NCI-H526 treated with DMSO at 0.1 percent for 48 hours (cell line): ENCODE results near the gene POLRMT.

ENCODE experiments used
- DNase-seq: peaks from one replicate; lab custom pipeline; 2025; lab: John Stamatoyannopoulos, UW

Gene POLRMT

DNA sequence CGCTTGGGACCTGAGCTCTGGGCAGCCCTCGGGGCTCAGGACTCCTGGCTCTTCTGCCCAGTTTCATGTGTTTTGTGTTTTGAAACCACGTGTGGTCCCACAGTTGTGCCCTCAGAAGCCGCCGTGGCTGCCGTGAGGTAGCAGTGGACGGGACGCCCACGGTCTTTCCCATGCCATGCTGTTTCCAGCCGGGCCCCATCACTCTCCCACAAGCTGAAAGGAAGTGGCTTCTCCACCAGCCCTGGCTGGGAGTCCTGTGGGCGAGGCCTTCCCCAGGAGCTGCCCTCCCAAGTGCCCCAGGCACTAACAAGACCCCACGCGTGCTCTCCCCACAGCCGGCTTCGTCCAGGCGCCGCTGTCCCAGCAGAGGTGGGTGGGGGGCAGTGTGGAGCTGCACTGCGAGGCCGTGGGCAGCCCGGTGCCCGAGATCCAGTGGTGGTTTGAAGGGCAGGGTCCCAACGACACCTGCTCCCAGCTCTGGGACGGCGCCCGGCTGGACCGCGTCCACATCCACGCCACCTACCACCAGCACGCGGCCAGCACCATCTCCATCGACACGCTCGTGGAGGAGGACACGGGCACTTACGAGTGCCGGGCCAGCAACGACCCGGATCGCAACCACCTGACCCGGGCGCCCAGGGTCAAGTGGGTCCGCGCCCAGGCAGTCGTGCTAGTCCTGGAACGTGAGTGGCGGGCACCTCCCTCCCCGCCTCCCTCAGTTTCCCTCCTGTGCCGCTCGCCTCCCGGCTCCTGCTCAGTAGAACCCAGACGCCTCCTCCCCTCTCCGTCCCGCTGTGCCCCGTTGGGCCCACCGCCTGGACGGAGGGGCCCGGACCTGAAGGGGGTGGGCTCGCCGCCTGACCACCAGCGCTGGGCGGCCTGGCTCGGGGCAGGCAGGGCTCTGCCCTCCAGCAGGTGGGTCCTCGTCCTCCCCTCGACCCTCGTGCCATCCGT is 55.6 kb downstream of the POLRMT start:
- no peak for DNase-seq

DNA sequence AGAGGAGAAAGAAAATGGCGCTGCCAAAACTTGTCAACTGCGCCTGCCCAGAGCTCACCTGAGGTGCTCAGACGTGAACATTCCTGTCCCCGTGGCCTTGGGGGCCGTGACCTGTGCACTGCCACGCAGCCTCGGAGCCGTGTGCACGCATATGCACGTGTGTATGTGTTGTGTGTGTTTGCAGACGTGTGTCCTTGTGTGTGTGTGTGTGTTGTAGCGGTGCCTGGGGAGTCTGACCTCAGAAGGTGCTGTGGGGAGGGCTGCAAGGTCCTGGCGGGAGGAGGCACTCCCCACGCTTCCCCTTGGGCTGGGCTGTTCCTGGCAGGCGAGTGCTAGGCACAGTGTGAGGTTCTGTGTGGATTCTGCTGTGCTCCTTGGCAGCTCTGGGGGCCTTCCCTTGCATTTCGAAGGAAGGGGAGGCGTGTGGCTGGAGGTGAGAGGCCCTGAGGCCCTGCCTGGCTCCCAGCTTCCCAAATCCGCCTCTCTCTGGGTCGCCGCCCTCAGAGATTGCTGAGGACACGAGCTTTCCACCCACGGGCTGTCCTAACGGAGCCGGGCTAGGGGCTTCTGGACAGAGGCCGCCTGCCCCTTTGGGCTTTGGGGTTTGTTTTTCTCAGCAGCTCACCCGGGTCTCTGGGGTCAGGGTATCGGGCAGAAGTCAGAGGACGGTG is 56.4 kb downstream of the POLRMT start:
- DNase-seq: no peak

DNA sequence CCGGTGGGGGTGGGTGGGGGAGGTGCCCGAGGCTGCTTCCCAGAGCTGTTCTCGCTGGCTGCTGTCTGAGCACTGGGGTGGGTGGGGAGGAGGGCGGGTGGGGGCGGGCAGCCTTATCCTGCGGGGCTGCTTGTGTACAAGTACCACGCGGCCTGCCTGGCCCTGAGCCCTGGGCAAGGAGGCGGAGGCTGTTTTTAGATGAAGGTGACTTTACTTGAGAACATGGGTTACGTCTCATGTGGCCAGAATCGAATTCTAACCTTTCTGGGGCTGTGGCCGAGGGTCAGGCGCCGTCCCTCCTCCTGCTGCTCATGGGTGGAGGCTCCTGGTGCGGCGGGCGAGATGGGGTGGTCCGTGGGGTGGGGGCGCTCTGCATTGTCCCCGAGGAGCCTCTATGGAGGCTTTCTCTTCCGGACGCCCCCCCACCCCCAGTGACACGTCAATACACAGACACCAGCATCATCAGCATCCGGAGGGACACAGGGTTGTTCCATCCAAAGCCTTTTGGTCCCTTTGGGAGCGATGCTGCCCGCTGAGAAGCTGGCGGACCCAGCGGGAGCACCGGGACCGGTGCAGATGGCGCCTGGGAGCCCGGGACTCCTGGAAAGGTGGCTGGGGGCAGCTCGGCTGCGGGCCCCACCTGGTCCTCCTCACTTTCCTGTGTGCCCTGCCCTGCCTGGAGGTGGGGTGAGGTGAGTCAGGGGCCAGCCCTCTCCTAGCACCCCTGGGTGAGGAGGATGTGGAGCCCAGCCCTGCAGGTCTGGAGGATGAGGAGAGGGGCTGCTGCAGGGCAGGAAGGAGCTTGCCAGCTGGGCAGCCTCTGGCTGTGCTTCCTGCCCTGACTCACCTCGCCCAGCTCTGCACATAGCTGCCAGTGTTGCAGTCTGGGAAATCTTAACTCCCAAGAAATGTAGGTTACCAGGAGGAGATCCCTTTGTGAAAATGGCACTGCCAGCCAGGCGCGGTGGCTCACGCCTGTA is 57.5 kb downstream of the POLRMT start:
- no peak for DNase-seq

DNA sequence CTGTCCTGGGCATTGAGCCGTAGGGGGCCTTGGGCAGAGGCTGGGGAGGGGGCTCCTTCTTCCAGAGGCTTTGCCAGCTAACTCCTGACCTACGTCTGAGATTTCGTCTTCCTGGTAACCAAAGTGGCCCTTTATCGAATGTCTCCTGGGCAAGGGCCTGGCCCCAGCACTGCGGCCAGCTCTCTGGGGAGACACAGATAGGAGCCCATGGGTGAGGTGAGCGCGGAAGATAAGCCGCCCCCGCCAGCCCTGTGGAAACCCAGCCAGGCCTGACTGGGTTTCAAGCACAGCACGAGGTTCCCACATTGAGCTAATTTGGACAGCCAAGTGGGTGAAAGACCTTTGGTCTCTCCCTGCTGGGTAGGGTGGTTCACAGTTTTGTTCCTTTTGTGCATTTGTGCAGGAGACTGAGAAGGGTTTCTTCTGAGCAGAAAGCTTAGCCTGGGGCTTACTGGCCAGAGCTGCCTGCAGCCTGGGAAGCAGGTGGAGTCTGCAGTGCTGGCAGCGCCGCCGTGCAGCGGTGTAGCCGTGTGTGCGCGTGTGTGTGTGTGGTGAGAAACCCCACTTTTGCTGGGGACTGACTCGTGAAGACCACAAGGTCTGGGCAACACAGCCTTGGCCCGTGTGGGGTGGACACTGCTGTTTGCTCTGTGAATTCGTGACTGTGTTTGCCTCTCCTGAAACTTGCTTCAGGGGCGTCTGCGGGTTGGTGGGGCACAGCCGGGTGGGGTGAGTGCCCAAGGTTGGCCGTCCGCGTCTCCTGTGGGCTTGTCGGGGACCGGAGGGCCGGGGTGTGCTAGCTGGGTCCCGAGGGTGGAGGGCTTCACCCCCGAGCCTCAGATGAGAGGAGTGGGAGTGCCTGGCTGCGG is 58.4 kb downstream of the POLRMT start:
- no peak for DNase-seq

DNA sequence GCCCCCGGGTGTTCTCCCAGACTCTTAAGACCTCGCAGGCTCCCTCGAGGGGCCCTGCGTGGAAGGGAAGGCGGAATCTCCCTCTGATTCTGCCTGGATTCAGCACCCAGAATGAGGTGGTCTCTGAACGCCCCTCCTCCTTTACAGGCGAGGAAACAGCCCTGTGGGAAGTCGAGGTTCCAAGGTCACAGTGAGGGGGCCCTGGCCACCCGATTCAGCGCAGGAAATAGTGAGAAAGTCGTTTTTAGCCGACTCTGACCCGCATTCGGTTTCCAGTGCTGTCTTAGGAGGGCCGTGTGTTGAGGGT is 59.9 kb downstream of the POLRMT start:
- no peak for DNase-seq

DNA sequence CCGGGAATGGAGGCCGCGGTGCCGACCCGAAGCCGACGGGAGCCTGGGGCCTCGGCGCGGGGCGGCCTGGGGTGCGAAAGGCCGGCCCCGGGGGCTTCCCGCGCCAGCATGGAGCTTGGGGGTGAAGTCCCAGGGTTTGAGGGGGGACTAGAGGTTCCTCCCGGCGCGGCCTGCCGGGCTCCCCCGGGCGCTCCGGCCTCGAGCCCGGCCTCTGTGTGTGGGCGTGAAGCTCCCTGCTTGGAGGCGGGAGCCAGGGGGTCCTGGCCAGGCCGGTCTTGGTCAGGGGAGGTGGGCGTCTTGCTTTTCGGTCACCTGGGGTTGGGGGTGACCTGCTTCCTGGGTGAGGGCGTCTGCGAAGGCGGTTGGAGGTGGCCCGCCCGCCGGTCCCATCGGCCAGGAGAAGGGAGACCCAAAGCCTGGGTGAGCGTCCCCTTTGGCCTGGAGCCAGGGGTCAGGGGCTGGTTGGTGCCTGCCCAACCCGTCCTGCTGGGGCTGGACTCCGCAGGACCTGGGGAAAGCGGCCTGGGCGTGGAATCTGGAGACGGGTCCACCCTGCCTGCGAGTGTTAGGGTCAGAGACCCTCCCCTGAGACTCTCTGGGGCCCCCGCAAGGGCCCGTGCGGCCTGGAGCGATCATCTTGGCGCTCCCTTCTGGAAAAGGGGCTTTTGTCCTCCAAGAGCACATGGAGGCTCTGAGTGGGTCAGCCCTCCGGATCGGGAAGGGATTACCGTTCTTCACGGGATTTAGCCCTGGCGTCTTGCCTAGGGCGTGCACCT is 60.4 kb downstream of the POLRMT start:
- no peak for DNase-seq

DNA sequence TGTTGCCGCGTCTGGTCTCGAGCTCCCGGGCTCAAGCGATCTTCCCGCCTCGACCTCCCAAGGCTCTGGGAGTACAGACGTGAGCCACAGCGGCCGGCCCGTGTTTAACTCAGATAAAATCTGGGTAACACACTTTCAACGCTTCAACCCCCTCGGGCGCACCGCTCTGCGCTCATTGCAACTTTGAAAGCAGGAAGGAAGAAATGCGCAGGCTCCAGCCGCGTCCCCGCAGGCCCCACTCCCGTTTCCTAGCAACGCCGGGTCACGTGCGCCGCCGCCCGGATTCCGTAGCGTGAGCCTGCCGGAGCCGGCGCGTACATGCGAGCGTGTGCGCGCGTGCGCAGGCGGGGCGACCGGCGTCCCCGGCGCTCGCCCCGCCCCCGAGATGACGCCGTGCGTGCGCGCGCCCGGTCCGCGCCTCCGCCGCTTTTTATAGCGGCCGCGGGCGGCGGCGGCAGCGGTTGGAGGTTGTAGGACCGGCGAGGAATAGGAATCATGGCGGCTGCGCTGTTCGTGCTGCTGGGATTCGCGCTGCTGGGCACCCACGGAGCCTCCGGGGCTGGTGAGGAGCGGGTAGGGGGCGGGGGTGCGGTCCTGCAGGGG is 61.1 kb downstream of the POLRMT start, which contains the start of gene BSG:
Gene BSG, plus strand, starts transcription at position 457 of the 603 bp plus-strand sequence. Its CDS starts 39 bp downstream, at position 496.
- DNase-seq: peak; percentile 87

DNA sequence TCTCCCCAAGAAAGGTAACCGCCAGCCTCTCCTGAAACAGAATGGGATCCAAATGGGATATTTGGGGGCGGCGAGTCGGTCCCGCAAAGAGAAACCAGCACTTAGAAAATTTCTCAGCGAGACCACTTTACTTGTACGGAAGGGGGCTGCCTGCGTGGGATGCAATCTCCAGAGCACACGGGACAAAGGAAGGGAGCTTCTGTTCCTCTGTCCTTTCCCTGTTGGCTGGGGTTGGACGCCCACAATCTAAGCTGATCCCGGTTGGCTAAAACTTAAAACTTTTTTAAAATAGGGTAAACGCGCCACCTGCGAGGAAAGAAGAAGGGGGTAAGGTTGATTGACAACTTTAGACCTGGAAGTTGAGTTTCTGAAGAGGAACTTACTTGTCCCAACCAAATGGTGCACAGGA is 61.8 kb downstream of the POLRMT start:
- no peak for DNase-seq

DNA sequence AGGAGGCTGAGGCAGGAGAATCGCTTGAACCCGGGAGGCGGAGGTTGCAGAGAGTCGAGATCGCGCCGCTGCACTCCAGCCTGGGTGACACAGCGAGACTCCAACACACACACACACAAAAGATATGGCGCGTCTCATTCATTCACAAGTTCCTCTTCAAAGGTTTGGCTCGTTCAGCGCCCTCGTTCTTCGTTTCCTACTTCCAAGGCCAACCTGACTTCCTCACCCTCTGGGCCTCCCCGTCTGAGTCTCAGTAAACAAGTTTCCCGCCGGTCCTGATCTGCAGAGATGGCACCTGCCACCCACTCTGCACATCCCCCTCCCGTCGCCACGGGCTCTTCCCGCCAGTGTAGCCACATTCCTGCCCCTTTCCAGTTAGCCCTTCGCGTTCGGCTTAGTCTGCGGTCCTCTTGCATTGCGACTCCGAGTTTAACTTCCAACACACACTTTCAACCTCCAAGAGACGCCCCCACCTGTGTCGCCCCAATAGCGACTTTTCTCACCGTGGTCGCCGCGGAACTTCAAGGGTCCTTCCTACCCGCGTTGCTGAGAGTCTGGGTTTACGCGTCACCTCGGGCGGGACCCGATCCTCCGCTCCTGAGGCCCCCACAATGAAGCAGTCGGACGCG is 62.3 kb downstream of the POLRMT start:
- DNase-seq: peak; percentile 35

DNA sequence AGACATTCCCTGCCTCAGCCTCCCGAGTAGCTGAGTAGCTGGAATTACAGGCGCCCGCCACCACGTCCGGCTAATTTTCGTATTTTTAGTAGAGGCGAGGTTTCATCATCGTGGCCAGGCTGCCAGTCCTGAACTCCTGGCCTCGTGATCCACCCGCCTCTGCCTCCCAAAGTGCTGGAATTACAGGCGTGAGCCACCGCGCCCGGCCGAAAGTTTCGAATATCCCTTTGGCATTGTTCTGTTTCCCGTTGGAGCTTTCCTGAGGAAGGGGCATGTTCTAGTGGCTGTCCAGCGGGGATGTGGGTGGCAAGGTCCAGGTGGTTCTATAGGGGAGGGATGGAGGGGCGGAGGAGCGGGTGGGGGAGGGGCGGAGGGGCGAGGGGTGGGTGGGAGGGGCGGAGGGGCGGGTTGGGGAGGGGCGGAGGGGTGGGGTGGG is 63.1 kb downstream of the POLRMT start:
- DNase-seq: no peak

DNA sequence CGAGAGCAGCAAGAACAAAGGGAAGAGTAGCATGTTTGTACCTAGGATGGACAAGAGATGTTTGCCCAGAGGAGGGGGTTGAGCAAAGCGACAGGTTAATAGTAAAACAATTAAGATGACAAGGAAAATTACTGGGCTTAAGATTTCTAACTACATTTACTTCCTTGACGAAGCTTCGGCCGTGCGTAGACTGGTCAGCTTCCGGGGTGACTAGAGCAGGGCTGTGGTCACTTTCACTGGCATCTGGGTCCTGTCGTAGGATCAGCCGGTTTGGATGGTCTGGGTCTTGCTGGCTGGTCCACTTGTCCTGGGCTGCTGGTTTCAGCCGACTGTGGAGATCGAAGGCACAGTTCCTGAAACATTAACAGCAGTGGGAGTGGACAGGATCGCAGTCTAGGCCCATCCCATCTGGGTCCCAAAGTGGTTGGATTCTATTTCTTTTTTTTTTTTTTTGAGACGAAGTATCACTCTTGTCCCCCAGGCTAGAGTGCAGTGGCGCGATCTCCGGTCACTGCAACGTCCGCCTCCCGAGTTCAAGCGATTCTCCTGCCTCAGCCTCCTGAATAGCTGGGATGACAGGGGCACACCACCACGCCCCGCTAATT is 65.9 kb downstream of the POLRMT start:
- DNase-seq: no peak
